NCI-H2171 (cell line): ENCODE data around the gene CANT1.

ENCODE experiments used
- DNase-seq: peaks from one replicate; lab custom pipeline; 2025; lab: John Stamatoyannopoulos, UW

The CANT1 gene

DNA sequence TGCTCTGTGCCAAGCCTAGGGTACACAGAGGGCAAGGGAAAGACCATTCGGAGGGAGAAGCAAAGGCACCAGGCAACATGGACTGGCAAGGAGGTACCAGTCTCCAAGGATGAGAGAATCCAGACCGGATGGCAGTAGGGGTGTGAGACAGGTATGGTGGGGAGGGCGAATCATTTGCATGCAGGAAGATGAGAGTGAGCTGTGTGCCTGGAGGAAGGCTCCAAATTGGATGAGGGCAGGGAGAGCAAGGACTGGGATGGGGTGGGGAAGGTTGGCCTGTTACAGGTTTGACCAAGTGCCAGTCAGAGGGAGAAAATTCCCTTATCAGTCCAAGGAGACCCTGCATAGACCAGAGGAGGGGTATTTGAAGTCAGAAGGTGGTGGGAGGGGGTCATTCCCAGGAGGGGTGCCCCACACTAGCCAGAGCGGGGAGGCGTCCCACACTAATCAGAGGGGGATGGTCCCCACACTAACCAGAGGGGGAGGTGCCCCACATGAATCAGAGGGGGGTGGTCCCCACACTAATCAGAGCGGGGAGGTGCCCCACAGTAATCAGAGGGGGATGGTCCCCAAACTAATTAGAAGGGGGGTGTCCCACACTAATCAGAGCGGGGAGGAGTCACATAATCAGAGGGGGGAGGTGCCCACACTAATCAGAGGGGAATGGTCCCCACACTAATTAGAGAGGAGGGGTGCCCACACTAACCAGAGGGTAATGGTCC, 737 bp downstream of the CANT1 start:
- DNase-seq, result no peak

GRCh38 chr17:79007504-79008381, 1.8 kb downstream of the CANT1 start:
- no peak for DNase-seq

- no peak for DNase-seq
These were observed 2.6 kb downstream of the CANT1 start for GRCh38 chr17:79006794-79007503.

DNA sequence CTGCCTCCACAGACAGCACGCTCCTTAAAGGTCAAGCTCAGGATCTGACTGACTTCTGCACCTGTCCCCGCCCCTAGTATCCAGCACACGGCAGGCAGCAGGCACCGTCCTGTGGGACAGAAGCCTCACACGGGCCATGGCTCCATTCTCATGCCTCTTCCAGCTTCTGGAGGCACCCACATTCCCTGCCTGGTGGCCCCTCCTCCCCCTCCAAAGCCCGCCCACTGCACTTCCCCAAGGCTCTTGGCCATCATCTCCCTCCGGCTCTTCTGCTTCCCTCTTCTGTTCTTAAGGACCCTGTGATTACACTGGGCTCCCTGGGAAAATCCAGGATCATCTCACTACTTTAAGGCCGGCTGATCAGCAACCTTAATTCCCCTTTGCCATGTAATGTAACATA, 3.5 kb downstream of the CANT1 start:
- DNase-seq, result no peak

DNA sequence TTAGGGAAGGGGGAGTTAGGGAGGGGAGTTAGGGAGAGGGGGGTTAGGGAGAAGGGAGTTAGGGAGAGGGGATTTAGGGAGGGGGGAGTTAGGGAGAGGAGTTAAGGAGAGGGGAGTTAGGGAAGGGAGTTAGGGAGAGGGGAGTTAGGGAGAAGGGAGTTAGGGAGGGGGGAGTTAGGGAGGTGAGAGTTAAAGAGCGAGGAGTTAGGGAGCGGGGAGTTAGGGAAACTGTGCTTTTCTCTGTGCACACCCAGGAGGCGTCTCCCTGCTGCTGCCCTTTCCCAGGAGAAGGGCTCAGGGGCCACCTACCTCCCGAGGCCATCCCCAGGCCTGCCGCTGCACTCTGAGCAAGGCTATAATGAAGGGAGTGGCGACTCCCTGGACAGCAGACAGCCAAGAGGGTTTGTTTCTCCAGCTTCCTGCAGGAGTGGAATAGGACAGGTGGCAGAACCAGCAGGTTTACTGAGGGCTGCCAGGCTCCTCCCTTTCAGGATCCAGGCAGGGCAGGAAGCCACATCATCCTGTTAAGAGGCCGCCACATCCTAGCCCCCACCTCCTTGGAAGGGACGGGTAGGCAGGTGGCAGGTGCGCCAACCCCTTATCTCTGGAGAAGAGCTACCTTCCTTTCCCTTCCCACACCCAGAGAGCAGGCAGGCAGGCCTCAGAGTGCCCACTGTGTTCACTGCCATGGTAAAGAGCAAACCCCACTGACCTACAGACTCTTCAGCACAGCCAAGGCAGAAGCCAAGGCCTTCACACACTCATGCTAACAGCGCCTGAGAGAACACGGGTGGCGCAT, 4.3 kb downstream of the CANT1 start:
- peak; percentile 82 for DNase-seq

DNA sequence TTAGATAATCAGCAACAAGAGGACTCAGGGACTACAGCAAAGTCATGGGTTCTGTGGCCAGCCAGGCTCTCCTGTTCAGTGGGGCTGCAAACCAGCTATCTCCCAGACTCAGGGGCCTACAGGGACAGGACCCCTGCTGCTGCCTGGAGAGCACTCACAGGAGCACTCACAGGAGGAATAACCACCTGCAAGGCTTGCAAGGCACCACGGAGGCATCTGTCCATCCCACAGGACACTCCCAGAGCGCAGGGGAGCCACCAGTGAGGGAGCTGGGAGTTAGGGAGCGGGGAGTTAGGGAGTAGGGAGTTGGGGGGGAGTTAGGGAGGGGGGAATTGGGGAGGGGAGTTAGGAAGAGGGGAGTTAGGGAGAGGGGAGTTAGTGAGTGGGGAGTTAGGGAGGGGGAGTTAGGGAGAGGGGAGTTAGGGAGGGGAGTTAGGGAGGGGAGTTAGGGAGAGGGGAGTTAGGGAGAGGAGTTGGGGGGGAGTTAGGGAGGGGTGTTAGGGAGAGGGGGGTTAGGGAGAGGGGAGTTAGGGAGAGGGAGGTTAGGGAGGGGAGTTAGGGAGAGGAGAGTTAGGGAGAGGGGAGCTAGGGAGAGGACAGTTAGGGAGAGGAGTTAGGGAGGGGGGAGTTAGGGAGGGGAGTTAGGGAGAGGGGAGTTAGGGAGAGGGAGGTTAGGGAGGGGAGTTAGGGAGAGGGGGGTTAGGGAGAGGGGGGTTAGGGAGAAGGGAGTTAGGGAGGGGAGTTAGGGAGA, 5.7 kb downstream of the CANT1 start:
- no peak for DNase-seq

GRCh38 chr17:79002796-79003593, 6.6 kb downstream of the CANT1 start:
- no peak for DNase-seq

GRCh38 chr17:79002291-79002690, 7.3 kb downstream of the CANT1 start:
- no peak for DNase-seq

- DNase-seq, result no peak
These were observed 8.2 kb downstream of the CANT1 start for GRCh38 chr17:79001190-79002020.

GRCh38 chr17:79000396-79001189, 9.0 kb downstream of the CANT1 start:
- peak; percentile 47 for DNase-seq

DNA sequence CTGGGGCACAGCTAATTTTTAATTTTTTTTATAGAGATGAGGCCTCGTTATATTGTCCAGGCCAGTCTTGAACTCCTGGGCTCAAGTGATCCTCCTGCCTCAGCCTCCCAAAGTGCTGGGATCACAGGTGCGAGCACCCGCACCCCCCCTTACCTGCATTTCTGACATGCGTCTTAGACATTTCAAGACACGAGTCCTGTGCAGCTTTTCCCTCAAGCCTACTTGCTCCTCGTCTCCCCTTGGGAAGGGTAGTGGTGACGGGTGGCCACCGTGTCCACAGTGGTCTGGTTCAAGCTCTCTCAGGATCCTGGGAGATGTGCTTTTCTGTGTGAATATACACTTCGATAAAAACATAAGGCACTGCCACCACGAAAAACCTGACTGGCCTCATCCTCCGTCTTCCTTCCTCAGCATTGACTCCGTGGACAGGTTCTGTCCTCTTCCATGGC, 9.6 kb downstream of the CANT1 start:
- DNase-seq, result no peak

- DNase-seq, result no peak
These were observed 10.4 kb downstream of the CANT1 start for GRCh38 chr17:78999056-78999768.

DNA sequence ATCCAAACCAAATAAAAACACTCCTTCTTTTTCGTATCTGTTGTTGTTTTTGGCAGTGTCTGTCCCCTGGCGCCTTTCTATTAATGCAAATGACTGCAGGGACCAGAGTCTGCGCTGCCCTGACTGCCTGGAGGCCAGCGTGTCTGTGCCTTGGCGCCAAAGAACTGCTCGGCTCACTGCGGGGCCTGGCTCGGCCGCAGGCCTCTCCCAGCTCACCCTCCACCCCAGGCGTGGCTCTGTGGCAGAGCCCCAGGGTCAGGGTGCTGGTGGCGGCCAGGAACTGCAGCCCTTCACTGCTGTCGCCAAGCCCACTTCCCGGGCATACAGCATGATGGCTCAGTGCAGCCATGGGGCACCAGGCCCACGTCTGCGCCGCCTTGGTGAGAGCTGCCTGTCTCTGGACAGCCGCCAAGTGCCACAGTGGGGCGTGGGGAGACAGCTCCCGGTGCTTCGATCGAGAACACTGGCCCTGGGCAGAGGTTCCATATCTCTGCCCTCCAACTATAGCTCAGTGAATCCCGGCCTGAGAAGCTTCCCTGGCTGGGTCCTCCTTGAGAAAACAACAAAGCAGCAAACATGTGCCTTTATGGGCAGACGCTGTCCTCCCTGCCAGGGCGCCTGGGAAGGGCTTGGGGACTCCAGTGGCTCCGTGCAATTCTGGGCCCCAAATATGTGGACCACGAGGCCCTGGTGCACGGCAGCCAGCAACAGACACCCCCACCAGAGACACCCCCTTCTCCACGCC, 11.1 kb downstream of the CANT1 start:
- DNase-seq, result no peak

- DNase-seq, result no peak
These were observed 11.7 kb downstream of the CANT1 start for GRCh38 chr17:78997881-78998280.

DNA sequence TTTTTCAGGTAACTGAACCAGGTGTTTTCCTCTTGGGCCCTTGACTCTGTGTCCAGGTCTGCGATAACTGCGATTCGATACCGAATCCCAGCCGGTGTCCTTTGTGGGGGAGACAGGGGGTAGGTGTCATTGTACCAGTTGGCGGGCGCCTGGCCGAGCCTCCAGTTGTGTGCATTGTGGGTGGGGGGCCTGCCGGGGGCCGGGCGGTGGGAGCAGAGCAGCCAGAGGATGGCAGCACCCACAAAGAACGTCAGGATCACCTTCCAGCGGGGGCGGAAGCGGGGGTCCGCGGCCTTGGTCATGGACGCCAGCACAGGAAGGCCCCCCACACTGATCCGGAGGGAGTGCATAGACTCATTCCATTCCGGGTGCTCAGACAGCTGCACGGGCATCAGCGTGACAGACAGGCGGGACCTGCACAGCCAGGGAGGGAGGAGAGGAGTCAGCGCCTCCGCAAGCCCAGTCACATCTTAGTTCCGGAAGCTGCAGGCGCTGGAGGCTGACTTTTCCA, 12.3 kb downstream of the CANT1 start:
- no peak for DNase-seq

GRCh38 chr17:78996781-78997201, 12.8 kb downstream of the CANT1 start:
- DNase-seq, result no peak
